ENCODE results near the gene DDOST.

Gene DDOST

GRCh38 chr1:20706841-20707240 is 45.7 kb upstream of the DDOST start:
- no peak for TF ChIP-seq CTCF (IDR thresholded peaks at IDR 0.05)
- Mint-ChIP-seq H3K36me3 (ENCODE audit: low read depth) (no peaks in the 10 kb centered on the region), H3K4me3 (no peak overlapping the region), H3K9me3 (no peaks in the 10 kb centered on the region), H3K27ac (no peak overlapping the region), H3K4me1 (peaks cover 18% of the 10 kb centered on the region), H3K27me3 (ENCODE audit: low read depth, poor library complexity) (peaks cover 4% of the 10 kb centered on the region)
- no peak for DNase-seq

GRCh38 chr1:20705203-20705755 is 44.1 kb upstream of the DDOST start:
- no peak for DNase-seq
- Mint-ChIP-seq H3K9me3 (no peaks in the 10 kb centered on the region), H3K36me3 (ENCODE audit: low read depth) (no peaks in the 10 kb centered on the region), H3K4me3 (no peak overlapping the region), H3K27me3 (ENCODE audit: low read depth, poor library complexity) (peaks cover 4% of the 10 kb centered on the region), H3K27ac (no peak overlapping the region), H3K4me1 (peaks cover 9% of the 10 kb centered on the region)
- no peak for TF ChIP-seq CTCF (IDR thresholded peaks at IDR 0.05)

- Mint-ChIP-seq H3K27ac (no peak overlapping the region), H3K36me3 (ENCODE audit: low read depth) (no peaks in the 10 kb centered on the region), H3K27me3 (ENCODE audit: low read depth, poor library complexity) (peaks cover 4% of the 10 kb centered on the region), H3K4me1 (peaks cover 10% of the 10 kb centered on the region), H3K9me3 (no peaks in the 10 kb centered on the region), H3K4me3 (no peak overlapping the region)
- TF ChIP-seq CTCF (IDR thresholded peaks at IDR 0.05) = no peak
- no peak for DNase-seq
These were observed 43.4 kb upstream of the DDOST start for GRCh38 chr1:20704390-20705202.

GRCh38 chr1:20703124-20703756 is 42.1 kb upstream of the DDOST start:
- peaks cover 4% of the 10 kb centered on the region for H3K27me3 Mint-ChIP-seq (ENCODE audit: low read depth, poor library complexity)
- peaks cover 12% of the 10 kb centered on the region for H3K4me1 Mint-ChIP-seq
- no peak for TF ChIP-seq CTCF (IDR thresholded peaks at IDR 0.05)
- no peak overlapping the region for H3K4me3 Mint-ChIP-seq
- no peaks in the 10 kb centered on the region for H3K36me3 Mint-ChIP-seq (ENCODE audit: low read depth)
- H3K27ac Mint-ChIP-seq = no peak overlapping the region
- DNase-seq = no peak
- H3K9me3 Mint-ChIP-seq = no peaks in the 10 kb centered on the region

- Mint-ChIP-seq H3K27ac (no peak overlapping the region), H3K36me3 (ENCODE audit: low read depth) (no peaks in the 10 kb centered on the region), H3K4me1 (peaks cover 14% of the 10 kb centered on the region), H3K4me3 (no peak overlapping the region), H3K9me3 (no peaks in the 10 kb centered on the region), H3K27me3 (ENCODE audit: low read depth, poor library complexity) (peaks cover 4% of the 10 kb centered on the region)
- no peak for DNase-seq
- TF ChIP-seq CTCF (IDR thresholded peaks at IDR 0.05) = peak; percentile 6
These were observed 41.2 kb upstream of the DDOST start for GRCh38 chr1:20702416-20702815.

Data from nephron progenitor cell (in vitro differentiated cells).